Medulla oblongata (tissue), 1 donor: ENCODE results near the gene KITLG.
"Not testable (repeated sequence)": the region's sequence is repeated elsewhere in the genome, so short reads cannot be mapped to it uniquely, and the experiment has no call there.

Source experiments
- DNase-seq: peaks from one replicate; pipeline ENCODE4 v3.0.0-alpha.2; 2015; ENCODE audit errors: extremely low spot score

KITLG gene

GRCh38 chr12:88580051-88580871 lies at the start of gene KITLG:
Gene KITLG, minus strand, starts transcription at chr12:88580471. Its CDS starts 193 bp downstream, at chr12:88580278.
- DNase-seq, result peak; percentile 66

GRCh38 chr12:88628856-88629509 lies 48.7 kb upstream of the KITLG start:
- no peak for DNase-seq

- DNase-seq, result not testable (repeated sequence)
These were observed 47.8 kb upstream of the KITLG start for GRCh38 chr12:88628035-88628434.

GRCh38 chr12:88627501-88627900 lies 47.2 kb upstream of the KITLG start:
- DNase-seq, result no peak

- no peak for DNase-seq
These were observed 45.1 kb upstream of the KITLG start for GRCh38 chr12:88625356-88625755.

GRCh38 chr12:88624911-88625310 lies 44.6 kb upstream of the KITLG start:
- DNase-seq, result no peak

GRCh38 chr12:88623777-88624548 lies 43.7 kb upstream of the KITLG start:
- no peak for DNase-seq

- no peak for DNase-seq
These were observed 37.1 kb upstream of the KITLG start for GRCh38 chr12:88617352-88617751.

- DNase-seq, result no peak
These were observed 35.2 kb upstream of the KITLG start for GRCh38 chr12:88615490-88615889.

GRCh38 chr12:88604646-88605045 lies 24.4 kb upstream of the KITLG start:
- no peak for DNase-seq

GRCh38 chr12:88600272-88600671 lies 20.0 kb upstream of the KITLG start:
- no peak for DNase-seq

GRCh38 chr12:88597365-88597764 lies 17.1 kb upstream of the KITLG start:
- DNase-seq, result no peak

GRCh38 chr12:88595697-88596096 lies 15.4 kb upstream of the KITLG start:
- DNase-seq, result no peak

GRCh38 chr12:88594780-88595179 lies 14.5 kb upstream of the KITLG start:
- DNase-seq, result no peak

- no peak for DNase-seq
These were observed 11.1 kb upstream of the KITLG start for GRCh38 chr12:88591343-88591742.

GRCh38 chr12:88590851-88591250 lies 10.6 kb upstream of the KITLG start:
- no peak for DNase-seq

- DNase-seq, result no peak
These were observed 4.8 kb upstream of the KITLG start for GRCh38 chr12:88585077-88585476.

- DNase-seq, result no peak
These were observed 645 bp downstream of the KITLG start for GRCh38 chr12:88579601-88580050.

GRCh38 chr12:88579161-88579517 lies 1.1 kb downstream of the KITLG start:
- DNase-seq, result peak; percentile 47

GRCh38 chr12:88578276-88579160 lies 1.8 kb downstream of the KITLG start:
- DNase-seq, result no peak

- no peak for DNase-seq
These were observed 2.7 kb downstream of the KITLG start for GRCh38 chr12:88577537-88577936.
